SK-N-SH treated with all-trans-retinoic acid at 6 μM for 48 hours (cell line): ENCODE measurements around the gene CGNL1.
A peak's percentile ranks its signal among the peaks of the same experiment; 100 is the strongest.

Experiments
- ATAC-seq: fragments of 200-7000 bp; cut with Tn5 transposase; 3 replicates; pipeline ENCODE4 v1.9.1; 2020; ENCODE audit warnings: mild to moderate bottlenecking, moderate library complexity
- BACH2 ChIP-seq: fragments of 250-450 bp; sonication (Bioruptor Pico); IDR thresholded peaks from 2 replicates; pipeline ENCODE4 v1.9.0; 2021; ENCODE audit warnings: mild to moderate bottlenecking, borderline replicate concordance
- CREB5 ChIP-seq: fragments of 250-450 bp; sonication (Bioruptor Pico); IDR thresholded peaks from 2 replicates; pipeline ENCODE4 v1.5.1; 2020; ENCODE audit warnings: low read depth, mild to moderate bottlenecking, moderate library complexity
- CSDC2 ChIP-seq: fragments of 250-450 bp; sonication (Bioruptor Pico); IDR thresholded peaks from 2 replicates; pipeline ENCODE4 v1.5.0; 2020; ENCODE audit warnings: mild to moderate bottlenecking, moderate library complexity
- ESRRG ChIP-seq: fragments of 250-450 bp; sonication (Bioruptor Pico); IDR thresholded peaks from 2 replicates; pipeline ENCODE4 v1.6.1; 2021; ENCODE audit warnings: mild to moderate bottlenecking
- GLIS3 ChIP-seq: fragments of 250-450 bp; sonication (Bioruptor Pico); IDR thresholded peaks from 2 replicates; pipeline ENCODE4 v1.5.0; 2020; ENCODE audit warnings: mild to moderate bottlenecking, moderate library complexity
- ISL1 ChIP-seq: fragments of 250-450 bp; sonication (Bioruptor Pico); IDR thresholded peaks from 2 replicates; pipeline ENCODE4 v2.1.2; 2022; ENCODE audit warnings: mild to moderate bottlenecking, moderate library complexity
- OSR1 ChIP-seq: fragments of 250-450 bp; sonication (Bioruptor Pico); IDR thresholded peaks from 2 replicates; pipeline ENCODE4 v1.8.0; 2022; ENCODE audit warnings: moderate library complexity, mild to moderate bottlenecking, inconsistent platforms
- PATZ1 ChIP-seq: fragments of 250-450 bp; sonication (Bioruptor Pico); IDR thresholded peaks from 2 replicates; pipeline ENCODE4 v1.8.0; 2020; ENCODE audit warnings: mild to moderate bottlenecking, moderate library complexity, borderline replicate concordance
- PPARA ChIP-seq: fragments of 250-450 bp; sonication (Bioruptor Pico); IDR thresholded peaks from 2 replicates; pipeline ENCODE4 v1.5.0; 2020; ENCODE audit warnings: mild to moderate bottlenecking, borderline replicate concordance
- RARB ChIP-seq: fragments of 250-450 bp; sonication (Bioruptor Pico); IDR thresholded peaks from 2 replicates; pipeline ENCODE4 v1.8.0; 2021; ENCODE audit warnings: mild to moderate bottlenecking, moderate library complexity
- SNAI2 ChIP-seq: fragments of 250-450 bp; sonication (Bioruptor Pico); IDR thresholded peaks from 2 replicates; pipeline ENCODE4 v1.5.0; 2020; ENCODE audit warnings: mild to moderate bottlenecking, moderate library complexity
- TCF4 ChIP-seq: fragments of 250-450 bp; sonication (Bioruptor Pico); IDR thresholded peaks from 2 replicates; pipeline ENCODE4 v1.8.0; 2021; ENCODE audit warnings: mild to moderate bottlenecking, moderate library complexity, borderline replicate concordance
- TOX ChIP-seq: fragments of 250-450 bp; sonication (Bioruptor Pico); IDR thresholded peaks from 2 replicates; pipeline ENCODE4 v1.8.0; 2021; ENCODE audit warnings: mild to moderate bottlenecking, moderate library complexity, borderline replicate concordance
- ZC3H10 ChIP-seq: fragments of 250-450 bp; sonication (Bioruptor Pico); IDR thresholded peaks from 2 replicates; pipeline ENCODE4 v1.5.1; 2021; ENCODE audit warnings: mild to moderate bottlenecking, moderate library complexity
- ZFP3 ChIP-seq: fragments of 250-450 bp; sonication (Bioruptor Pico); IDR thresholded peaks from 2 replicates; pipeline ENCODE4 v1.5.0; 2020; ENCODE audit warnings: mild to moderate bottlenecking, moderate library complexity
- ZFP30 ChIP-seq: fragments of 450-650 bp; formaldehyde crosslinking; IDR thresholded peaks from 2 replicates; pipeline ENCODE4 v1.5.0; 2022; ENCODE audit warnings: mild to moderate bottlenecking, moderate library complexity
- ZNF565 ChIP-seq: fragments of 450-650 bp; formaldehyde crosslinking; conservative IDR thresholded peaks from 2 replicates; pipeline ENCODE4 v1.5.0; 2020; ENCODE audit warnings: low read depth, mild to moderate bottlenecking, moderate library complexity
- ZNF70 ChIP-seq: fragments of 450-650 bp; formaldehyde crosslinking; IDR thresholded peaks from 2 replicates; pipeline ENCODE4 v1.5.0; 2020; ENCODE audit warnings: mild to moderate bottlenecking, moderate library complexity
- TF ChIP-seq, protein P1 (sequence below): fragments of 250-450 bp; sonication (Bioruptor Pico); IDR thresholded peaks from 2 replicates; pipeline ENCODE4 v1.8.0; 2021; ENCODE audit warnings: low read depth, mild to moderate bottlenecking, moderate library complexity, borderline replicate concordance
- TF ChIP-seq, protein P2 (sequence below): fragments of 250-450 bp; sonication (Bioruptor Pico); IDR thresholded peaks from 2 replicates; pipeline ENCODE4 v1.5.0; 2020; ENCODE audit warnings: mild to moderate bottlenecking, moderate library complexity
- TF ChIP-seq, protein P3 (sequence below): fragments of 250-450 bp; sonication (Bioruptor Pico); IDR thresholded peaks from 2 replicates; pipeline ENCODE4 v1.5.1; 2021; ENCODE audit warnings: mild to moderate bottlenecking, moderate library complexity

CGNL1 gene

GRCh38 chr15:57591822-57592367, 215.6 kb downstream of the CGNL1 start, which contains the start of gene MYZAP:
MYZAP (plus strand) TSS chr15:57591904; CDS start chr15:57592035, 131 bp downstream.
- no peak for TF ChIP-seq SNAI2 (CRISPR knock-in tag)
- no peak for TF ChIP-seq PATZ1
- TF ChIP-seq CSDC2: no peak
- TF ChIP-seq ZNF70 (CRISPR knock-in tag): no peak
- TF ChIP-seq OSR1 (CRISPR knock-in tag): no peak
- no peak for TF ChIP-seq ZNF565 (CRISPR knock-in tag)
- no peak for TF ChIP-seq GLIS3
- TF ChIP-seq TOX (CRISPR knock-in tag): no peak
- TF ChIP-seq, protein P1, sequence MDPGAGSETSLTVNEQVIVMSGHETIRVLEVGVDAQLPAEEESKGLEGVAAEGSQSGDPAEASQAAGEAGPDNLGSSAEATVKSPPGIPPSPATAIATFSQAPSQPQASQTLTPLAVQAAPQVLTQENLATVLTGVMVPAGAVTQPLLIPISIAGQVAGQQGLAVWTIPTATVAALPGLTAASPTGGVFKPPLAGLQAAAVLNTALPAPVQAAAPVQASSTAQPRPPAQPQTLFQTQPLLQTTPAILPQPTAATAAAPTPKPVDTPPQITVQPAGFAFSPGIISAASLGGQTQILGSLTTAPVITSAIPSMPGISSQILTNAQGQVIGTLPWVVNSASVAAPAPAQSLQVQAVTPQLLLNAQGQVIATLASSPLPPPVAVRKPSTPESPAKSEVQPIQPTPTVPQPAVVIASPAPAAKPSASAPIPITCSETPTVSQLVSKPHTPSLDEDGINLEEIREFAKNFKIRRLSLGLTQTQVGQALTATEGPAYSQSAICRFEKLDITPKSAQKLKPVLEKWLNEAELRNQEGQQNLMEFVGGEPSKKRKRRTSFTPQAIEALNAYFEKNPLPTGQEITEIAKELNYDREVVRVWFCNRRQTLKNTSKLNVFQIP (CRISPR knock-in tag): no peak
- TF ChIP-seq, protein P2, sequence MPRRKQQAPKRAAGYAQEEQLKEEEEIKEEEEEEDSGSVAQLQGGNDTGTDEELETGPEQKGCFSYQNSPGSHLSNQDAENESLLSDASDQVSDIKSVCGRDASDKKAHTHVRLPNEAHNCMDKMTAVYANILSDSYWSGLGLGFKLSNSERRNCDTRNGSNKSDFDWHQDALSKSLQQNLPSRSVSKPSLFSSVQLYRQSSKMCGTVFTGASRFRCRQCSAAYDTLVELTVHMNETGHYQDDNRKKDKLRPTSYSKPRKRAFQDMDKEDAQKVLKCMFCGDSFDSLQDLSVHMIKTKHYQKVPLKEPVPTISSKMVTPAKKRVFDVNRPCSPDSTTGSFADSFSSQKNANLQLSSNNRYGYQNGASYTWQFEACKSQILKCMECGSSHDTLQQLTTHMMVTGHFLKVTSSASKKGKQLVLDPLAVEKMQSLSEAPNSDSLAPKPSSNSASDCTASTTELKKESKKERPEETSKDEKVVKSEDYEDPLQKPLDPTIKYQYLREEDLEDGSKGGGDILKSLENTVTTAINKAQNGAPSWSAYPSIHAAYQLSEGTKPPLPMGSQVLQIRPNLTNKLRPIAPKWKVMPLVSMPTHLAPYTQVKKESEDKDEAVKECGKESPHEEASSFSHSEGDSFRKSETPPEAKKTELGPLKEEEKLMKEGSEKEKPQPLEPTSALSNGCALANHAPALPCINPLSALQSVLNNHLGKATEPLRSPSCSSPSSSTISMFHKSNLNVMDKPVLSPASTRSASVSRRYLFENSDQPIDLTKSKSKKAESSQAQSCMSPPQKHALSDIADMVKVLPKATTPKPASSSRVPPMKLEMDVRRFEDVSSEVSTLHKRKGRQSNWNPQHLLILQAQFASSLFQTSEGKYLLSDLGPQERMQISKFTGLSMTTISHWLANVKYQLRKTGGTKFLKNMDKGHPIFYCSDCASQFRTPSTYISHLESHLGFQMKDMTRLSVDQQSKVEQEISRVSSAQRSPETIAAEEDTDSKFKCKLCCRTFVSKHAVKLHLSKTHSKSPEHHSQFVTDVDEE (CRISPR knock-in tag): no peak
- no peak for TF ChIP-seq TCF4 (CRISPR knock-in tag)
- no peak for TF ChIP-seq ZFP3
- no peak for TF ChIP-seq ZFP30 (CRISPR knock-in tag)
- no peak for TF ChIP-seq ISL1 (CRISPR knock-in tag)
- TF ChIP-seq ESRRG (CRISPR knock-in tag): no peak
- TF ChIP-seq ZC3H10: no peak
- TF ChIP-seq PPARA: no peak
- TF ChIP-seq RARB (CRISPR knock-in tag): no peak
- TF ChIP-seq BACH2 (CRISPR knock-in tag): no peak
- no peak for TF ChIP-seq CREB5 (CRISPR knock-in tag)
- TF ChIP-seq, all 23 proteins: peak for 0
- peak; percentile 88 for ATAC-seq

DNA sequence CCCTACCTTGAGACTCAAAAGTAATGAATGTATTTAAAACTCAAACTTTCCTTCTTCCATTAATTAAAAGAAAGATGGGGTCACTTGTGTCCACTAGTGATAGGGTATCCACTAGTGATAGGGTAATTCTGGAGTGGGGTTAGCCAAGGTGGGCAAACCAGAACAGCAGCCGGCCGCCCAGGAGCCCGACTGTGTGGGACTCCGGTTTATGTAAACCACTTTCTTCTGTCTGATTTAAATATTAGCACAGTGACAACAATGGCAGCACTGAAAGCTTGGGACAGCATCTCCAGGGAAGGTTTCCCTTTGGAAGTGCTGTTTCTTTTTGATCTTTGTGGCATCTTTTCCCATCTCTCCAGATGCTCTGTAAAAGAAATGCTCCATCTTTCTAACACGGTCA, 216.1 kb downstream of the CGNL1 start:
- no peak for ATAC-seq
- TF ChIP-seq, protein P1 (CRISPR knock-in tag): no peak

- TF ChIP-seq, protein P3, sequence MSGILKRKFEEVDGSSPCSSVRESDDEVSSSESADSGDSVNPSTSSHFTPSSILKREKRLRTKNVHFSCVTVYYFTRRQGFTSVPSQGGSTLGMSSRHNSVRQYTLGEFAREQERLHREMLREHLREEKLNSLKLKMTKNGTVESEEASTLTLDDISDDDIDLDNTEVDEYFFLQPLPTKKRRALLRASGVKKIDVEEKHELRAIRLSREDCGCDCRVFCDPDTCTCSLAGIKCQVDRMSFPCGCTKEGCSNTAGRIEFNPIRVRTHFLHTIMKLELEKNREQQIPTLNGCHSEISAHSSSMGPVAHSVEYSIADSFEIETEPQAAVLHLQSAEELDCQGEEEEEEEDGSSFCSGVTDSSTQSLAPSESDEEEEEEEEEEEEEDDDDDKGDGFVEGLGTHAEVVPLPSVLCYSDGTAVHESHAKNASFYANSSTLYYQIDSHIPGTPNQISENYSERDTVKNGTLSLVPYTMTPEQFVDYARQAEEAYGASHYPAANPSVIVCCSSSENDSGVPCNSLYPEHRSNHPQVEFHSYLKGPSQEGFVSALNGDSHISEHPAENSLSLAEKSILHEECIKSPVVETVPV (CRISPR knock-in tag): no peak
- ATAC-seq: no peak
These were observed 216.6 kb downstream of the CGNL1 start for GRCh38 chr15:57592836-57593420.
